ENCODE measurements around the gene CBLB.

Gene CBLB

GRCh38 chr3:105878061-105878460 is 9.2 kb upstream of the CBLB start:
- H3K27me3 ChIP-seq (ENCODE audit: insufficient read depth, poor library complexity, severe bottlenecking): no peaks in the 10 kb centered on the region
- DNase-seq (ENCODE audit: low spot score) (no peak), ATAC-seq (ENCODE audit: low read depth) (no peak)
- H3K4me1 ChIP-seq (ENCODE audit: insufficient read depth, poor library complexity, severe bottlenecking): peaks cover 3% of the 10 kb centered on the region
- no peaks in the 10 kb centered on the region for H3K9me3 ChIP-seq (ENCODE audit: severe bottlenecking)
- H3K27ac ChIP-seq (ENCODE audit: poor library complexity, severe bottlenecking): no peak overlapping the region
- TF ChIP-seq, protein P1, sequence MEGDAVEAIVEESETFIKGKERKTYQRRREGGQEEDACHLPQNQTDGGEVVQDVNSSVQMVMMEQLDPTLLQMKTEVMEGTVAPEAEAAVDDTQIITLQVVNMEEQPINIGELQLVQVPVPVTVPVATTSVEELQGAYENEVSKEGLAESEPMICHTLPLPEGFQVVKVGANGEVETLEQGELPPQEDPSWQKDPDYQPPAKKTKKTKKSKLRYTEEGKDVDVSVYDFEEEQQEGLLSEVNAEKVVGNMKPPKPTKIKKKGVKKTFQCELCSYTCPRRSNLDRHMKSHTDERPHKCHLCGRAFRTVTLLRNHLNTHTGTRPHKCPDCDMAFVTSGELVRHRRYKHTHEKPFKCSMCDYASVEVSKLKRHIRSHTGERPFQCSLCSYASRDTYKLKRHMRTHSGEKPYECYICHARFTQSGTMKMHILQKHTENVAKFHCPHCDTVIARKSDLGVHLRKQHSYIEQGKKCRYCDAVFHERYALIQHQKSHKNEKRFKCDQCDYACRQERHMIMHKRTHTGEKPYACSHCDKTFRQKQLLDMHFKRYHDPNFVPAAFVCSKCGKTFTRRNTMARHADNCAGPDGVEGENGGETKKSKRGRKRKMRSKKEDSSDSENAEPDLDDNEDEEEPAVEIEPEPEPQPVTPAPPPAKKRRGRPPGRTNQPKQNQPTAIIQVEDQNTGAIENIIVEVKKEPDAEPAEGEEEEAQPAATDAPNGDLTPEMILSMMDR (IDR thresholded peaks at IDR 0.05; ENCODE audit: poor library complexity, severe bottlenecking): no peak
- no peaks in the 10 kb centered on the region for H3K36me3 ChIP-seq (ENCODE audit: low read depth)
- H3K4me3 ChIP-seq (ENCODE audit: severe bottlenecking): no peak overlapping the region

GRCh38 chr3:105877336-105877910 is 8.6 kb upstream of the CBLB start:
- ATAC-seq (ENCODE audit: low read depth) (no peak), DNase-seq (ENCODE audit: low spot score) (no peak)
- Histone ChIP-seq H3K9me3 (ENCODE audit: severe bottlenecking) (no peaks in the 10 kb centered on the region), H3K4me3 (ENCODE audit: severe bottlenecking) (no peak overlapping the region), H3K4me1 (ENCODE audit: insufficient read depth, poor library complexity, severe bottlenecking) (no peaks in the 10 kb centered on the region), H3K27ac (ENCODE audit: poor library complexity, severe bottlenecking) (no peak overlapping the region), H3K36me3 (ENCODE audit: low read depth) (no peaks in the 10 kb centered on the region), H3K27me3 (ENCODE audit: insufficient read depth, poor library complexity, severe bottlenecking) (no peaks in the 10 kb centered on the region)
- TF ChIP-seq, protein P1 (IDR thresholded peaks at IDR 0.05; ENCODE audit: poor library complexity, severe bottlenecking): no peak

GRCh38 chr3:105876780-105877327 is 8.0 kb upstream of the CBLB start:
- DNase-seq (ENCODE audit: low spot score): no peak
- TF ChIP-seq, protein P1 (IDR thresholded peaks at IDR 0.05; ENCODE audit: poor library complexity, severe bottlenecking): no peak

DNA sequence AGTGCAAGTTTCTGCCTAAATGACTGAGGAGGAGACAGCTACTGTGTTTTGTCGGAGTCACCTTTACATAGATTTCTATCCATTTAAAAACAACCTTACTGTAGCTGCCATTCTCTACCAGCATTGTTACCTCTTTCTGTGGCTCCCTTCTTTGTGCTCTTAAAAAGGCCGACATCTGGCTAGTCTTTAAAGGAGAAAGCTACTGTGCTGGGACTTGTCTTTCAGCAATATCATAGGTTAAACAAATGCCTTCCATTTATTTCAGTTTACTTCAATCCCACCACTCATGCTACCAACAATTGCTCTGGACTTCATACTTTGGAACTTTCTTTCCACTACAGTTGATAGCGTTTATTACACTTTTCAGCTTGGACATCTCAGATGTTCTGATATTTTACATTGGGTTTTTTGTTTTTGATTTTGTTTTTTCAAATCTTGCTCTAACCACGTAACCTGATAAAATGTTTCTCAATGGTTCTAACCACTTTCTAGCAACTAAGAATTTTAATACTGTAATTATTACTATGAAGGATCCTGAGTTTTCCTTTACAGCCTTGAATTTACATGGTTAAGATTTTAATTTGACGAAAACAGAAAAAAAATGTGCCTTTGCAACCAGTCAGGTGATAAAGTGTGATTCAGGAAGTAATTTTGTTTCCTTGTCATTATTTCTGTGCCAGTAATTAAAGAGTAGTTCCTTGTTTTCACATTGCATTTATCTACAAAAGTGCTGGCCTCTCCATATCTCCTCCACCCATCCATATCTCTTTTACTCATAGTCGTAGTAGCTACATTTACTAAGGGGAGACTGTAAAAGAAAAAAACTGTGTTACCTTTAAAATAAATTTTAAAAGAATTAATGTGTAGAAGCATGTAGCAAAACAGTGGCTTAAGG is 1.3 kb upstream of the CBLB start:
- no peak for ATAC-seq (ENCODE audit: low read depth)
- TF ChIP-seq, protein P1 (IDR thresholded peaks at IDR 0.05; ENCODE audit: poor library complexity, severe bottlenecking): no peak
- peaks cover 26% of the 10 kb centered on the region for H3K4me1 ChIP-seq (ENCODE audit: insufficient read depth, poor library complexity, severe bottlenecking)
- no peaks in the 10 kb centered on the region for H3K9me3 ChIP-seq (ENCODE audit: severe bottlenecking)
- peaks cover 11% of the 10 kb centered on the region for H3K36me3 ChIP-seq (ENCODE audit: low read depth)
- no peak for DNase-seq (ENCODE audit: low spot score)
- H3K4me3 ChIP-seq (ENCODE audit: severe bottlenecking): peak overlapping the region; percentile 86
- no peaks in the 10 kb centered on the region for H3K27me3 ChIP-seq (ENCODE audit: insufficient read depth, poor library complexity, severe bottlenecking)
- H3K27ac ChIP-seq (ENCODE audit: poor library complexity, severe bottlenecking): peak overlapping the region; percentile 42

More at GRCh38 chr3:105876780-105877327, 8.0 kb upstream of the CBLB start:
- H3K27me3 ChIP-seq (ENCODE audit: insufficient read depth, poor library complexity, severe bottlenecking): no peaks in the 10 kb centered on the region
- no peaks in the 10 kb centered on the region for H3K9me3 ChIP-seq (ENCODE audit: severe bottlenecking)
- no peak for ATAC-seq (ENCODE audit: low read depth)
- H3K27ac ChIP-seq (ENCODE audit: poor library complexity, severe bottlenecking): no peak overlapping the region
- H3K4me1 ChIP-seq (ENCODE audit: insufficient read depth, poor library complexity, severe bottlenecking): no peaks in the 10 kb centered on the region
- H3K4me3 ChIP-seq (ENCODE audit: severe bottlenecking): no peak overlapping the region
- no peaks in the 10 kb centered on the region for H3K36me3 ChIP-seq (ENCODE audit: low read depth)

All from RWPE2 (cell line).